Measurements from ENCODE around the gene SHANK1. TPM values are rescaled to one million over a fixed set of nuclear protein-coding genes. Genes with fewer than 3 reads are reported as not detected.

Gene SHANK1
- total and polyA plus RNA-seq, 2 donors from 2014 or later, result 0.24 to 0.35 TPM

GRCh38 chr19:50664204-50664603, 55.4 kb downstream of the SHANK1 start:
- intact Hi-C loops (cut with DNase I), result no loop called here
- no peak overlapping the region for H3K27ac ChIP-seq (ENCODE audit: low read depth in 2 of 2, low read length in 2 of 2)
- TF ChIP-seq CTCF (IDR thresholded peaks at IDR 0.05; ENCODE audit: borderline replicate concordance, extremely low read depth, insufficient read depth), result no peak
- no peaks in the 10 kb centered on the region for H3K36me3 ChIP-seq (ENCODE audit: control insufficient read depth in 2 of 3, insufficient read depth in 3 of 3, low read length in 3 of 3)
- no peak overlapping the region for H3K4me3 ChIP-seq (ENCODE audit: low read length in 3 of 3)
- peak in 1 of 5 donors; percentile 12 for DNase-seq
- no peaks in the 10 kb centered on the region for H3K4me1 ChIP-seq (ENCODE audit: control insufficient read depth in 2 of 3, insufficient read depth in 2 of 3, low read depth in 1 of 3, low read length in 3 of 3)
- peaks cover 3% of the 10 kb centered on the region for H3K27me3 ChIP-seq (ENCODE audit: control insufficient read depth, insufficient read depth, low read length)
- H3K9me3 ChIP-seq (ENCODE audit: control insufficient read depth in 2 of 3, insufficient read depth in 1 of 3, low read length in 3 of 3), result no peaks in the 10 kb centered on the region
- no peak for FAIRE-seq
- no peak overlapping the region for H3K9ac ChIP-seq (ENCODE audit: low read length in 3 of 3)

GRCh38 chr19:50663482-50663790, 56.2 kb downstream of the SHANK1 start:
- Histone ChIP-seq H3K4me3 (ENCODE audit: low read length in 3 of 3) (no peak overlapping the region), H3K27ac (ENCODE audit: low read depth in 2 of 2, low read length in 2 of 2) (no peak overlapping the region), H3K4me1 (ENCODE audit: control insufficient read depth in 2 of 3, insufficient read depth in 2 of 3, low read depth in 1 of 3, low read length in 3 of 3) (peaks cover 0 to 2% (median 0%) of the 10 kb centered on the region in 3 donors), H3K9ac (ENCODE audit: low read length in 3 of 3) (no peak overlapping the region), H3K9me3 (ENCODE audit: control insufficient read depth in 2 of 3, insufficient read depth in 1 of 3, low read length in 3 of 3) (no peaks in the 10 kb centered on the region), H3K36me3 (ENCODE audit: control insufficient read depth in 2 of 3, insufficient read depth in 3 of 3, low read length in 3 of 3) (no peaks in the 10 kb centered on the region), H3K27me3 (ENCODE audit: control insufficient read depth, insufficient read depth, low read length) (no peaks in the 10 kb centered on the region)
- DNase-seq (peak in 2 of 5 donors; percentile 2 to 47), FAIRE-seq (no peak)
- no peak for TF ChIP-seq CTCF (IDR thresholded peaks at IDR 0.05; ENCODE audit: borderline replicate concordance, extremely low read depth, insufficient read depth)
- intact Hi-C loops (cut with DNase I), result no loop called here

GRCh38 chr19:50662651-50663481, 56.7 kb downstream of the SHANK1 start:
- Histone ChIP-seq H3K4me1 (ENCODE audit: control insufficient read depth in 2 of 3, insufficient read depth in 2 of 3, low read depth in 1 of 3, low read length in 3 of 3) (peaks cover 0 to 2% (median 0%) of the 10 kb centered on the region in 3 donors), H3K9ac (ENCODE audit: low read length in 3 of 3) (no peak overlapping the region), H3K9me3 (ENCODE audit: control insufficient read depth in 2 of 3, insufficient read depth in 1 of 3, low read length in 3 of 3) (no peaks in the 10 kb centered on the region), H3K4me3 (ENCODE audit: low read length in 3 of 3) (no peak overlapping the region), H3K36me3 (ENCODE audit: control insufficient read depth in 2 of 3, insufficient read depth in 3 of 3, low read length in 3 of 3) (no peaks in the 10 kb centered on the region), H3K27ac (ENCODE audit: low read depth in 2 of 2, low read length in 2 of 2) (no peak overlapping the region), H3K27me3 (ENCODE audit: control insufficient read depth, insufficient read depth, low read length) (no peaks in the 10 kb centered on the region)
- no peak for FAIRE-seq
- intact Hi-C loops (cut with DNase I), result no loop called here
- DNase-seq, result peak in 1 of 5 donors; percentile 16
- TF ChIP-seq CTCF (IDR thresholded peaks at IDR 0.05; ENCODE audit: borderline replicate concordance, extremely low read depth, insufficient read depth), result no peak
